Fibroblast of upper back skin (primary cell): ENCODE data around the gene COL5A2.
A peak's percentile ranks its signal among the peaks of the same experiment; 100 is the strongest.

Experiments
- DNase-seq: peaks from one replicate; pipeline ENCODE4 v3.0.0-alpha.2; 2013

COL5A2 gene

GRCh38 chr2:188984680-188985079 lies 194.9 kb downstream of the COL5A2 start:
- peak; percentile 95 for DNase-seq

- DNase-seq: peak; percentile 84
These were observed 195.5 kb downstream of the COL5A2 start for GRCh38 chr2:188984065-188984491.

- peak; percentile 85 for DNase-seq
These were observed 196.0 kb downstream of the COL5A2 start for GRCh38 chr2:188983427-188984064.
